Mesenchymal stem cell (in vitro differentiated cells and primary cell): ENCODE measurements around the gene TRMT61A.

Experiments
- DNase-seq: peaks from one replicate; pipeline ENCODE4 v3.0.0-alpha.2; 2013
- H2AFZ ChIP-seq: one replicate; pipeline ENCODE4 v1.6.1; 2013; ENCODE audit warnings: low read depth, mild to moderate bottlenecking, control low read depth, inconsistent platforms, low read length, moderate library complexity
- H2AK5ac ChIP-seq: 2 replicates; pipeline ENCODE4 v1.6.1; 2013; ENCODE audit warnings: low read length, moderate library complexity, mild to moderate bottlenecking, inconsistent platforms; ENCODE audit not compliant: severe bottlenecking
- H2BK120ac ChIP-seq: one replicate; pipeline ENCODE4 v1.6.1; 2013; ENCODE audit warnings: low read depth, mild to moderate bottlenecking, inconsistent platforms, low read length, moderate library complexity
- H2BK12ac ChIP-seq, 2 experiments: one replicate each; pipeline ENCODE4 v1.6.1; 2013; ENCODE audit warnings: inconsistent platforms in 2 of 2, low read length in 2 of 2, mild to moderate bottlenecking in 2 of 2, moderate library complexity in 2 of 2, control low read depth in 1 of 2
- H2BK15ac ChIP-seq: one replicate; pipeline ENCODE4 v1.6.1; 2013; ENCODE audit warnings: mild to moderate bottlenecking, low read depth, inconsistent platforms; ENCODE audit not compliant: poor library complexity, severe bottlenecking
- H2BK5ac ChIP-seq: 2 replicates; pipeline ENCODE4 v1.6.1; 2013; ENCODE audit warnings: low read depth, mild to moderate bottlenecking, low read length, control low read depth, inconsistent platforms; ENCODE audit not compliant: poor library complexity, severe bottlenecking
- H3K14ac ChIP-seq, 2 experiments: one replicate each; pipeline ENCODE4 v1.6.1; 2013; ENCODE audit warnings: inconsistent platforms in 2 of 2, low read length in 2 of 2, control low read depth in 1 of 2, mild to moderate bottlenecking in 1 of 2, moderate library complexity in 1 of 2
- H3K18ac ChIP-seq, 2 experiments: one replicate each; pipeline ENCODE4 v1.6.1; 2013; ENCODE audit warnings: inconsistent platforms in 2 of 2, low read length in 2 of 2, control low read depth in 1 of 2, low read depth in 1 of 2, mild to moderate bottlenecking in 1 of 2
- H3K23ac ChIP-seq, 2 experiments: one replicate each; pipeline ENCODE4 v1.6.1; 2013; ENCODE audit warnings: inconsistent platforms in 2 of 2, low read length in 2 of 2, mild to moderate bottlenecking in 2 of 2, moderate library complexity in 2 of 2, control low read depth in 1 of 2
- H3K27ac ChIP-seq: 2 replicates; pipeline ENCODE4 v1.5.1; 2013; ENCODE audit warnings: mild to moderate bottlenecking, moderate library complexity, low read length, control low read depth, inconsistent platforms; ENCODE audit not compliant: poor library complexity, severe bottlenecking
- H3K27me3 ChIP-seq, 2 experiments: 2 replicates each; pipeline versions ENCODE4 v1.6.1 to v1.7.0; 2013; ENCODE audit warnings: low read length in 2 of 2, mild to moderate bottlenecking in 2 of 2, moderate library complexity in 2 of 2, control low read depth in 1 of 2, inconsistent platforms in 1 of 2; ENCODE audit not compliant: control insufficient read depth in 1 of 2, insufficient read depth in 1 of 2
- H3K36me3 ChIP-seq, 2 experiments: 2 replicates each; pipeline versions ENCODE4 v1.6.1 to v1.7.0; 2013; ENCODE audit warnings: low read length in 2 of 2, control low read depth in 1 of 2, inconsistent platforms in 1 of 2, low read depth in 1 of 2, mild to moderate bottlenecking in 1 of 2; ENCODE audit not compliant: insufficient read depth in 2 of 2, control insufficient read depth in 1 of 2
- H3K4ac ChIP-seq, 2 experiments: one replicate each; pipeline ENCODE4 v1.6.1; 2013; ENCODE audit warnings: inconsistent platforms in 2 of 2, low read length in 2 of 2, mild to moderate bottlenecking in 2 of 2, moderate library complexity in 2 of 2, control low read depth in 1 of 2, low read depth in 1 of 2
- H3K4me1 ChIP-seq: 2 replicates; pipeline ENCODE4 v1.6.1; 2013; ENCODE audit warnings: low read depth, low read length, control low read depth; ENCODE audit not compliant: control insufficient read depth, insufficient read depth
- H3K4me2 ChIP-seq: 2 replicates; pipeline ENCODE4 v1.6.1; 2013; ENCODE audit warnings: low read length, mild to moderate bottlenecking, inconsistent platforms; ENCODE audit not compliant: poor library complexity, severe bottlenecking
- H3K4me3 ChIP-seq, 2 experiments: 2 replicates each; pipeline versions ENCODE4 v1.5.1 to v1.7.0; 2013; ENCODE audit warnings: low read length in 2 of 2, mild to moderate bottlenecking in 2 of 2, control low read depth in 1 of 2, low read depth in 1 of 2; ENCODE audit not compliant: insufficient read depth in 1 of 2
- H3K79me1 ChIP-seq: replicated peaks from 2 replicates; pipeline ENCODE4 v1.6.1; 2013; ENCODE audit warnings: mild to moderate bottlenecking, control low read depth, low read length, inconsistent platforms; ENCODE audit not compliant: poor library complexity, severe bottlenecking
- H3K9ac ChIP-seq: 2 replicates; pipeline ENCODE4 v1.7.0; 2013; ENCODE audit warnings: mild to moderate bottlenecking, low read length, moderate library complexity
- H3K9me3 ChIP-seq: 2 replicates; pipeline ENCODE4 v1.7.0; 2013; ENCODE audit warnings: mild to moderate bottlenecking, low read length; ENCODE audit not compliant: control insufficient read depth
- H4K8ac ChIP-seq: one replicate; pipeline ENCODE4 v1.6.1; 2013; ENCODE audit warnings: inconsistent platforms, mild to moderate bottlenecking, low read length, moderate library complexity
- H4K91ac ChIP-seq: one replicate; pipeline ENCODE4 v1.6.1; 2013; ENCODE audit warnings: mild to moderate bottlenecking, low read length, inconsistent platforms
- WGBS: methylation state at CpG from one replicate; pipeline ENCODE4 v1.1.7; 2013; ENCODE audit warnings: mixed read lengths; 5-methylcytosine and 5-hydroxymethylcytosine counted together

Gene TRMT61A

DNA sequence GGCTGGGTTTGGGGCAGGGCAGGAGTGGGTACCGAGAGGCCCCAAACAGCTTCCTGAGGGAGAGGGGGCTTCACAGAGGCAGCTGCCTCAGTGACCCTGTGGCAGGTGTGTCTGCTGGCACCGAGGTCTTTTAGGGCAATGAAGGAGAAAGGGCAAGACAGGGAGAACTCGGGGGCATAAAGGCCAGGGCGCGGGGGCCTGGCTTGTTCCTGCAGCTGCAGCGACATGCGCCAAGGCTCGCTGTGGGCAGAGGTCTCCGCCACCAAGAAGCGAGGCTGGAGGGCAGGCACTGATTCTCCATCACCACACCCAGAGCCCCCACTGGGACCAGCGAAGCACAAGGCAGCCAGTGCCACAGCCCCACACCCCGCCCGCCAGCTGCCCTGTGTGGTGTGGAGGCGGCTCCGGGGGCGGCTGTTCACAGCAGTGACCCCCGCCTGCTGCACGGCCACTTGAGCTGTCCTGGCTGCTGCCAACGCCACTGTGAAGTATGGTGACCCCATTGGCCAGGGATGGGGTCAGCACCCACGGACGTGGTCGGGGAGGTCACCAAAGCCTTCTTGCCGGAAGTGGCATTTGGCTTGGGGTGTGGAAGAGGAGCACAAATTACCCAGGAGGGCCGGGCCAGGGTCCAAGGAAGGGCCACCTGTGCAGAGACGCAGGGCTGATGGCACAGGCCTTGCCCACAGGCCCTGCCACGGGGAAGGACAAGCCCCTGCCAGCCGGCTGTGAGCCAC, 17.1 kb downstream of the TRMT61A start:
- Histone ChIP-seq H3K18ac (no peak overlapping the region), H3K36me3 (peaks cover 0 to 10% of the 10 kb centered on the region in 2 experiments), H4K91ac (no peak overlapping the region), H2BK12ac (no peak overlapping the region), H2AFZ (no peak overlapping the region), H2BK120ac (no peak overlapping the region), H3K9me3 (no peaks in the 10 kb centered on the region), H3K79me1 (peaks cover 15% of the 10 kb centered on the region), H3K4me1 (peaks cover 54% of the 10 kb centered on the region), H3K4ac (no peak overlapping the region), H3K4me3 (no peak overlapping the region), H3K9ac (no peak overlapping the region), H2AK5ac (no peak overlapping the region), H2BK5ac (no peak overlapping the region), H3K23ac (no peak overlapping the region), H3K14ac (no peak overlapping the region), H2BK15ac (no peak overlapping the region), H3K4me2 (no peak overlapping the region), H4K8ac (no peak overlapping the region), H3K27ac (no peak overlapping the region), H3K27me3 (no peaks in the 10 kb centered on the region)
- no peak for DNase-seq
- WGBS = 81% methylated on average over 27 of the region's 27 CpGs

DNA sequence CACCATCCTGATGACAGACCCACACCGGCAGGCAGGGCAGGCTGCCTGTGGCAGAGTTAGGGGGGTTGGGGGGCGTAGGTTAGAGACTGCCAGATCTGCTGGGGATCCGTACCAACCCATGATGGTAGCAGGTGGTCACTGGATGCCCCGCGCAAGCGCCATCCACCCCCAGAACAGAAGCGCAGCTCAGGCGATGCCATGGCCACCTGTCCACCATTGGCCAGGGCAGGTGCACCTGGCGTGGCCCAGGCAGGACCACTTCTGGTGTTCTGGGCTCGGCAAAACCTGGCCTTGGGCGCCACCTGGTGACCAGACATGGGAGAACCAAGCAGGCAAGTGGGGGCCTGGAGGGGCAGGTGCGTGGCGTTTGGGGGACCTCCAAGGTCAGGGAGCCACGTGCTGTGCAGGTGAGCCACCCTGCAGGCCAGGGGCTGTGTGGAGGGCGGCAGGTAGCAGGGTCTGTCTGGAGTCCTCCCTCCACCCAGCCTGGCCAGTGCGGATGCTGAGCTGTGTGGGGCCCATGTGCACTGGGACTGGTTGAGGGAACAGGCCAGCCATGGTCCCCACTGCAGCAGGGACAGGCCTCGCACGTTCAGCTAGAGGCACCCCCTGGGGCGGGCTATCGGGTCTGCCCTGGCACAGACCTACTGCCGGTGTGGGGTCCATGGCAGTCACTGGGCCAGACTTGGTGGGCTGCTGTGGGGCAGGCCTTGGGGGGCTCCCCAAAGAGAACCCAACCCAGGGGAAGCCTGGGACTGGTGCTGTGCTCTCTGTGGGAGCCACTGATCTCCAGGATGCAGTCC, 17.9 kb downstream of the TRMT61A start:
- H3K18ac ChIP-seq = no peak overlapping the region
- H3K4me1 ChIP-seq = peaks cover 54% of the 10 kb centered on the region
- H3K27me3 ChIP-seq = no peaks in the 10 kb centered on the region
- no peak overlapping the region for H2BK120ac ChIP-seq
- no peak overlapping the region for H3K27ac ChIP-seq
- H2BK5ac ChIP-seq = no peak overlapping the region
- H3K36me3 ChIP-seq = peaks cover 0 to 10% of the 10 kb centered on the region in 2 experiments
- no peaks in the 10 kb centered on the region for H3K9me3 ChIP-seq
- no peak overlapping the region for H3K14ac ChIP-seq
- no peak overlapping the region for H2AFZ ChIP-seq
- DNase-seq = peak; percentile 46
- H3K4ac ChIP-seq = no peak overlapping the region
- no peak overlapping the region for H3K4me2 ChIP-seq
- no peak overlapping the region for H4K8ac ChIP-seq
- no peak overlapping the region for H3K4me3 ChIP-seq
- H3K79me1 ChIP-seq = peaks cover 15% of the 10 kb centered on the region
- H3K23ac ChIP-seq = no peak overlapping the region
- peak overlapping the region; percentile 23 for H2AK5ac ChIP-seq
- no peak overlapping the region for H2BK15ac ChIP-seq
- H3K9ac ChIP-seq = no peak overlapping the region
- no peak overlapping the region for H4K91ac ChIP-seq
- no peak overlapping the region for H2BK12ac ChIP-seq
- WGBS = 22% methylated on average over 21 of the region's 21 CpGs

DNA sequence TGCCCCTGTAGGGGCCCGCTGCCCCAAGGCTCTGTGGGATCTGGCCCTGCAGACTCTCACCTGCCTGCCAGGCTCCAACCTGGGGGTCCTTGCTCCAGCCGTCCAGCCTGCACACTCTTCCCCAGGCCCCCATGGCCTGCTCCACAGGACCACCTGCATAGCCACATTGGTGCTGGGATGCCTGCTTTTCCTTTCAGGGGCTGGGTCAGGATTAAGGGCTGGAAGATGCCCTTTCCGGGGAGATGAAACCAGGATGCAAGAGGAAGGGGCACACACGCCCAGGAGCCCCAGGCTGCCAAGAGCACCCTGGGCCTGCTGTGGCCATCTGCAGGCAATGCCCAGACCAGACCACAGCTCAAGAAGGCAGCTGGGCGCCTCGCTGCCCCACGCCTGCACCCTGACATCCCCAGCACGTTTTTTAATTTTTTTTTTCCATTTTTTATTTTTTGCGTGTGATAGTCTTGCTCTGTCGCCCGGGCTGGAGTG, 18.5 kb downstream of the TRMT61A start:
- no peak overlapping the region for H2AFZ ChIP-seq
- no peak overlapping the region for H3K9ac ChIP-seq
- no peak overlapping the region for H3K27ac ChIP-seq
- no peak overlapping the region for H3K4ac ChIP-seq
- no peak overlapping the region for H3K23ac ChIP-seq
- no peaks in the 10 kb centered on the region for H3K27me3 ChIP-seq
- H2BK12ac ChIP-seq = no peak overlapping the region
- H3K4me1 ChIP-seq = peaks cover 53% of the 10 kb centered on the region
- peaks cover 0 to 10% of the 10 kb centered on the region in 2 experiments for H3K36me3 ChIP-seq
- peaks cover 15% of the 10 kb centered on the region for H3K79me1 ChIP-seq
- H2AK5ac ChIP-seq = no peak overlapping the region
- no peak overlapping the region for H3K14ac ChIP-seq
- H2BK120ac ChIP-seq = no peak overlapping the region
- H4K91ac ChIP-seq = no peak overlapping the region
- WGBS = 83% methylated on average over 10 of the region's 11 CpGs
- no peaks in the 10 kb centered on the region for H3K9me3 ChIP-seq
- H2BK5ac ChIP-seq = no peak overlapping the region
- no peak overlapping the region for H3K4me3 ChIP-seq
- no peak for DNase-seq
- H3K4me2 ChIP-seq = no peak overlapping the region
- no peak overlapping the region for H3K18ac ChIP-seq
- H2BK15ac ChIP-seq = no peak overlapping the region
- no peak overlapping the region for H4K8ac ChIP-seq

DNA sequence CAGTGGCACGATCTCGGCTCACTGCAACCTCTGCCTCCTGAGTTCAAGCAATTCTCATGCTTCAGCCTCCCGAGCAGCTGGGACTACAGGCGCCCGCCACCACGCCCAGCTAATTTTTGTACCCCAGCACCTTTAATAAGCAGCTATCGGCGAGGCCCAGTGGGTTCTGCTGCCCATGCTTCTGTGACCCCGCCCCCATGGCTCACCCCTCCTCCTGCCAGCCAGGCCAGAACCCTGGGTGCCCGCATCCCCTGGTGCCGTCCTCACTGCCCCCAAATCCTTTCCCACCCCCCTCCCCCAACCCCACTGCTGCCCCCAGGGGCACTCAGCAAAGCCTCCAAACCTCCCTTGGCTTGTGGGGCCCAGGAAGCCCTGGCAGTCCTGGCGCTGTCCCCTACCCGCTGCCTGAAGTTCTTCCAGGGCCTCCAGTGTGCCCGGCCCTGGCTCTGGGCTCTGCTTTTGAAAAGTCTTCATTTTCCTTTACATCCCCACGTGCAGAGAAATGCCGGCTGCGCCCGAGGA, 19.0 kb downstream of the TRMT61A start:
- no peak overlapping the region for H3K4me2 ChIP-seq
- no peaks in the 10 kb centered on the region for H3K9me3 ChIP-seq
- H3K18ac ChIP-seq = no peak overlapping the region
- H4K91ac ChIP-seq = no peak overlapping the region
- H3K36me3 ChIP-seq = peaks cover 0 to 10% of the 10 kb centered on the region in 2 experiments
- no peak overlapping the region for H3K14ac ChIP-seq
- H2BK12ac ChIP-seq = no peak overlapping the region
- H2BK120ac ChIP-seq = no peak overlapping the region
- no peak overlapping the region for H2AK5ac ChIP-seq
- DNase-seq = no peak
- no peak overlapping the region for H2BK15ac ChIP-seq
- no peak overlapping the region for H2AFZ ChIP-seq
- no peak overlapping the region for H4K8ac ChIP-seq
- no peaks in the 10 kb centered on the region for H3K27me3 ChIP-seq
- peaks cover 52% of the 10 kb centered on the region for H3K4me1 ChIP-seq
- peaks cover 15% of the 10 kb centered on the region for H3K79me1 ChIP-seq
- H3K9ac ChIP-seq = no peak overlapping the region
- H3K4ac ChIP-seq = no peak overlapping the region
- WGBS = 87% methylated on average over 18 of the region's 18 CpGs
- H3K4me3 ChIP-seq = no peak overlapping the region
- no peak overlapping the region for H3K27ac ChIP-seq
- no peak overlapping the region for H2BK5ac ChIP-seq
- no peak overlapping the region for H3K23ac ChIP-seq
